Astrocyte of the cerebellum (primary cell): Measurements from ENCODE around the gene N4BP3.

Experiments used
- DNase-seq: peaks from one replicate; pipeline ENCODE4 v3.0.0-alpha.2; 2011; ENCODE audit warnings: low read depth
- H3K4me3 ChIP-seq: 2 replicates; pipeline ENCODE4 v1.5.1; 2011; ENCODE audit warnings: mild to moderate bottlenecking, low read depth, low read length, moderate library complexity
- CTCF ChIP-seq: IDR thresholded peaks from 2 replicates; pipeline ENCODE4 v1.5.1; 2012; ENCODE audit warnings: low read length, low read depth, moderate library complexity, mild to moderate bottlenecking; ENCODE audit errors: missing control alignments
- in situ Hi-C: cut with HindIII; loops from 2 replicates; pipeline ENCODE4 v1.10.0; 2017; ENCODE audit warnings: low sequenced_read_pairs

N4BP3 gene

DNA sequence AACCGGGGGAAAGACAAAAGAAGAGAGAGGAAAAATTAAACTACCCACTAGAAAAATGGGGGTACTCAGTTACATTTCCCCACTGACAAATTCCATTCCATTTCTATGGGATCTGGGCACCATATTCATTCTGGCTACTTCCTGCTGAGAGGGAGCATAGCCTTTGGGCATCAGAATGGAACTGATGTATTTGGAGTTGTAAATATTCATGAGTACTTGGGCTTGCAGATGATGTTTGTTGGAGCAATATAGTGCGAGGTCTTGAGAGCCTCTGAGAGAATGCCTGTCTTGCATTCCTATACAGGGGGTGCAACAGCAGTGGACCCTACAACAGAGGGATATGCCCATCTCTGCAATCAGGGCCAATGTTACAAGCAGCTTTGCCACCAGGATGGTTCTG is 57.1 kb downstream of the N4BP3 start:
- no peak for DNase-seq
- in situ Hi-C loops, result no loop called here
- no peak overlapping the region for H3K4me3 ChIP-seq
- TF ChIP-seq CTCF, result no peak

GRCh38 chr5:178174456-178174855 is 61.1 kb downstream of the N4BP3 start:
- in situ Hi-C loops, result no loop called here

More at GRCh38 chr5:178174456-178174855, 61.1 kb downstream of the N4BP3 start:
- no peak for TF ChIP-seq CTCF
- no peak for DNase-seq
- no peak overlapping the region for H3K4me3 ChIP-seq
